Fibroblast of lung (primary cell): ENCODE measurements around the gene PXDN.

ENCODE experiments used
- CTCF ChIP-seq, 2 donors: IDR thresholded peaks in 1 of 2; conservative IDR thresholded peaks in 1 of 2; 1 replicate in 1 of 2; 2 replicates in 1 of 2; pipeline ENCODE4 v1.5.1; 2011 to 2012; ENCODE audit warnings: low read length in 2 of 2, control low read depth in 1 of 2, inconsistent platforms in 1 of 2, low read depth in 1 of 2, mild to moderate bottlenecking in 1 of 2
- EZH2 ChIP-seq: IDR thresholded peaks from 2 replicates; pipeline ENCODE4 v1.5.1; 2012; ENCODE audit warnings: low read length, control low read depth, mild to moderate bottlenecking; ENCODE audit errors: missing control alignments

GRCh38 chr2:1652034-1652790, 92.1 kb downstream of the PXDN start:
- TF ChIP-seq CTCF (conservative IDR thresholded peaks at IDR 0.05 in 1 of 2, IDR thresholded peaks at IDR 0.05 in 1 of 2; ENCODE audit: low read depth in 1 of 2, low read length in 2 of 2) (no peak), EZH2 (no peak)
